ENCODE measurements around the gene PTPRM.
"Not testable (repeated sequence)": the region's sequence is repeated elsewhere in the genome, so short reads cannot be mapped to it uniquely, and the experiment has no call there.

The PTPRM gene

GRCh38 chr18:8030201-8030600 lies 463.1 kb downstream of the PTPRM start:
- DNase-seq = no peak

- no peak for DNase-seq
Measured at GRCh38 chr18:8031496-8031895, 464.4 kb downstream of the PTPRM start.

- DNase-seq = no peak
Measured at GRCh38 chr18:8034674-8035073, 467.6 kb downstream of the PTPRM start.

GRCh38 chr18:8036551-8036950 lies 469.4 kb downstream of the PTPRM start:
- no peak for DNase-seq

GRCh38 chr18:8037296-8037695 lies 470.2 kb downstream of the PTPRM start:
- DNase-seq = no peak

GRCh38 chr18:8040021-8040420 lies 472.9 kb downstream of the PTPRM start:
- no peak for DNase-seq

- no peak for DNase-seq
Measured at GRCh38 chr18:8041526-8042111, 474.5 kb downstream of the PTPRM start.

- no peak for DNase-seq
Measured at GRCh38 chr18:8044004-8044403, 476.9 kb downstream of the PTPRM start.

GRCh38 chr18:8045160-8045883 lies 478.2 kb downstream of the PTPRM start:
- DNase-seq = no peak

GRCh38 chr18:8045884-8046281 lies 478.8 kb downstream of the PTPRM start:
- no peak for DNase-seq

GRCh38 chr18:8046441-8046840 lies 479.3 kb downstream of the PTPRM start:
- DNase-seq = no peak

- no peak for DNase-seq
Measured at GRCh38 chr18:8049147-8049546, 482.0 kb downstream of the PTPRM start.

GRCh38 chr18:8050616-8051329 lies 483.7 kb downstream of the PTPRM start:
- DNase-seq = no peak

GRCh38 chr18:8051453-8051852 lies 484.3 kb downstream of the PTPRM start:
- no peak for DNase-seq

GRCh38 chr18:8052237-8052701 lies 485.2 kb downstream of the PTPRM start:
- no peak for DNase-seq

GRCh38 chr18:8056723-8057122 lies 489.6 kb downstream of the PTPRM start:
- no peak for DNase-seq

GRCh38 chr18:8063152-8063551 lies 496.0 kb downstream of the PTPRM start:
- not testable (repeated sequence) for DNase-seq

GRCh38 chr18:8063733-8064132 lies 496.6 kb downstream of the PTPRM start:
- no peak for DNase-seq

- no peak for DNase-seq
Measured at GRCh38 chr18:8065284-8065683, 498.2 kb downstream of the PTPRM start.

GRCh38 chr18:8065773-8066172 lies 498.7 kb downstream of the PTPRM start:
- no peak for DNase-seq

GRCh38 chr18:8069708-8070107 lies 502.6 kb downstream of the PTPRM start:
- DNase-seq = no peak

GRCh38 chr18:8073167-8073566 lies 506.1 kb downstream of the PTPRM start:
- no peak for DNase-seq

GRCh38 chr18:8080092-8080491 lies 513.0 kb downstream of the PTPRM start:
- no peak for DNase-seq

- DNase-seq = no peak
Measured at GRCh38 chr18:8081267-8081666, 514.2 kb downstream of the PTPRM start.

Measured in SIG-M5 (cell line).